Stomach (tissue), 9 donors: Measurements from ENCODE around the gene CFAP53. TPM values are rescaled to one million over a fixed set of nuclear protein-coding genes. Genes with fewer than 3 reads are reported as not detected.

Experiments
- DNase-seq, 2 donors: peaks; one replicate each; pipeline versions ENCODE4 v3.0.0 to v3.0.0-alpha.2; 2013 to 2019
- H3K27ac ChIP-seq, 5 donors: fragments of 200-600 bp in 4 of 5; sonication (generic) in 4 of 5; one replicate each; pipeline ENCODE4 v1.5.1; 2013 to 2019; ENCODE audit warnings: mild to moderate bottlenecking in 1 of 5, moderate library complexity in 1 of 5
- H3K27me3 ChIP-seq, 3 donors: fragments of 200-600 bp; sonication (generic); one replicate each; pipeline ENCODE4 v1.5.1; 2017 to 2019; ENCODE audit warnings: mixed run types in 1 of 3
- H3K36me3 ChIP-seq, 4 donors: fragments of 200-600 bp; sonication (generic); 1 replicate in 3 of 4; 2 replicates in 1 of 4; pipeline ENCODE4 v1.5.1; 2016 to 2019
- H3K4me1 ChIP-seq, 4 donors: fragments of 200-600 bp; sonication (generic); one replicate each; pipeline ENCODE4 v1.5.1; 2016 to 2019
- H3K4me3 ChIP-seq, 4 donors: fragments of 200-600 bp; sonication (generic) in 3 of 4; one replicate each; pipeline ENCODE4 v1.5.1; 2016 to 2019; ENCODE audit warnings: mild to moderate bottlenecking in 1 of 4
- H3K9me3 ChIP-seq, 4 donors: fragments of 200-600 bp; sonication (generic); one replicate each; pipeline ENCODE4 v1.5.1; 2016 to 2019
- CTCF ChIP-seq, 7 experiments: fragments of 450-650 bp in 4 of 7; fragments of 200-600 bp in 3 of 7; sonication (generic) in 3 of 7; IDR thresholded peaks; one replicate each; pipeline ENCODE4 v1.5.1; 2016 to 2019; ENCODE audit warnings: antibody characterized with exemption in 7 of 7, control low read depth in 2 of 7, mild to moderate bottlenecking in 1 of 7
- EP300 ChIP-seq: sonication (generic); formaldehyde crosslinking; IDR thresholded peaks from one replicate; pipeline ENCODE4 v1.6.1; 2017; ENCODE audit warnings: antibody characterized with exemption
- POLR2A ChIP-seq, 4 donors: fragments of 450-650 bp; IDR thresholded peaks; one replicate each; pipeline ENCODE4 v1.6.1; 2016; ENCODE audit warnings: antibody characterized with exemption in 4 of 4, control low read depth in 2 of 4, mild to moderate bottlenecking in 1 of 4, moderate library complexity in 1 of 4
- POLR2AphosphoS5 ChIP-seq, 3 donors: sonication (generic); formaldehyde crosslinking; IDR thresholded peaks; one replicate each; pipeline ENCODE4 v1.6.1; 2016; ENCODE audit warnings: antibody characterized with exemption in 3 of 3
- WGBS, 5 donors: extraction: QIAGEN DNeasy Blood & Tissue Kit in 3 of 5; methylation state at CpG; one replicate each; pipeline versions ENCODE4 v1.1.5 to v1.1.7; 2013 to 2018; 5-methylcytosine and 5-hydroxymethylcytosine counted together
- intact Hi-C: fragments of 100-400 bp; cut with DNase I; formaldehyde crosslinking; loops from one replicate; pipeline ENCODE4 v1.15.1; 2023; ENCODE audit warnings: low total_unique reads
- polyA plus RNA-seq, 3 donors: library from polyadenylated mRNA; stranded (reverse); fragments of 200-250 nt; gene quantifications; one replicate each; pipeline ENCODE4 v1.2.3, GENCODE V29; 2013
- total RNA-seq, 5 donors: library from RNA; depleted of rRNA; stranded (reverse); fragments of >200 nt; gene quantifications; one replicate each; pipeline versions ENCODE4 v1.1.0 to v1.2.3, GENCODE V29; 2014 to 2016
- donor health status: healthy with polysubstance abuse.
- donor health status: Bipolar disorder and iron deficiency.
- donor health status: healthy.

The CFAP53 gene
- total and polyA plus RNA-seq, 8 donors, result 0.25 to 4.1 (median 0.73) TPM; not detected in 4

GRCh38 chr18:50285631-50286321, 19.5 kb upstream of the CFAP53 start:
- peak overlapping the region in 1 of 5 donors; percentile 92 for H3K27ac ChIP-seq

GRCh38 chr18:50285071-50285470, 18.8 kb upstream of the CFAP53 start:
- no peak for DNase-seq
- TF ChIP-seq POLR2AphosphoS5 (IDR thresholded peaks at IDR 0.05) (no peak), POLR2A (IDR thresholded peaks at IDR 0.05) (no peak), CTCF (IDR thresholded peaks at IDR 0.05) (no peak), EP300 (no peak)
- no peaks in the 10 kb centered on the region for H3K9me3 ChIP-seq
- 85 to 95% (median 90%) methylated on average over 4 to 13 of the region's 13 CpGs for WGBS, 5 donors
- intact Hi-C loops, result no loop called here
- no peak overlapping the region for H3K4me3 ChIP-seq
- peaks cover 27 to 41% (median 40%) of the 10 kb centered on the region in 4 donors for H3K36me3 ChIP-seq
- H3K27ac ChIP-seq, result no peak overlapping the region
- H3K27me3 ChIP-seq, result no peaks in the 10 kb centered on the region
- H3K4me1 ChIP-seq, result peaks cover 13 to 39% (median 31%) of the 10 kb centered on the region in 4 donors

More at GRCh38 chr18:50285631-50286321, 19.5 kb upstream of the CFAP53 start:
- intact Hi-C loops, result no loop called here
- H3K27me3 ChIP-seq, result no peaks in the 10 kb centered on the region
- H3K4me3 ChIP-seq, result no peak overlapping the region
- DNase-seq, result no peak
- H3K4me1 ChIP-seq, result peaks cover 6 to 32% (median 24%) of the 10 kb centered on the region in 4 donors
- TF ChIP-seq CTCF (IDR thresholded peaks at IDR 0.05) (no peak), EP300 (no peak), POLR2AphosphoS5 (IDR thresholded peaks at IDR 0.05) (no peak), POLR2A (IDR thresholded peaks at IDR 0.05) (no peak)
- no peaks in the 10 kb centered on the region for H3K9me3 ChIP-seq
- peaks cover 27 to 41% (median 40%) of the 10 kb centered on the region in 4 donors for H3K36me3 ChIP-seq
- WGBS, 5 donors, result 94 to 98% (median 97%) methylated on average over 24 of the region's 24 CpGs

- DNase-seq, result no peak
- intact Hi-C loops, result no loop called here
- Histone ChIP-seq H3K27ac (no peak overlapping the region), H3K9me3 (no peaks in the 10 kb centered on the region), H3K4me1 (peaks cover 20 to 46% (median 38%) of the 10 kb centered on the region in 4 donors), H3K4me3 (no peak overlapping the region), H3K36me3 (peaks cover 27 to 46% (median 42%) of the 10 kb centered on the region in 4 donors), H3K27me3 (no peaks in the 10 kb centered on the region)
- 88 to 95% (median 94%) methylated on average over 15 of the region's 15 CpGs for WGBS, 5 donors
- TF ChIP-seq POLR2AphosphoS5 (IDR thresholded peaks at IDR 0.05), result no peak
- TF ChIP-seq CTCF (IDR thresholded peaks at IDR 0.05), result no peak
- no peak for TF ChIP-seq EP300
- TF ChIP-seq POLR2A (IDR thresholded peaks at IDR 0.05), result no peak
These were observed 18.1 kb upstream of the CFAP53 start for GRCh38 chr18:50284255-50284885.

GRCh38 chr18:50283469-50284209, 17.3 kb upstream of the CFAP53 start:
- TF ChIP-seq EP300 (no peak), CTCF (IDR thresholded peaks at IDR 0.05) (no peak), POLR2A (IDR thresholded peaks at IDR 0.05) (no peak), POLR2AphosphoS5 (IDR thresholded peaks at IDR 0.05) (no peak)
- WGBS, 5 donors, result 89 to 93% (median 91%) methylated on average over 19 to 29 of the region's 29 CpGs
- no peak for DNase-seq

More at GRCh38 chr18:50283469-50284209, 17.3 kb upstream of the CFAP53 start:
- Histone ChIP-seq H3K4me1 (peaks cover 24 to 51% (median 45%) of the 10 kb centered on the region in 4 donors), H3K4me3 (no peak overlapping the region), H3K9me3 (no peaks in the 10 kb centered on the region), H3K27me3 (no peaks in the 10 kb centered on the region), H3K36me3 (peaks cover 27 to 53% (median 49%) of the 10 kb centered on the region in 4 donors), H3K27ac (no peak overlapping the region)
- intact Hi-C loops, result no loop called here
